WTC11 (cell line): Measurements from ENCODE around the gene DYSF. TPM values are rescaled to one million over a fixed set of nuclear protein-coding genes. Genes with fewer than 3 reads are reported as not detected.

ENCODE experiments used
- ATAC-seq: fragments of 200-7000 bp; cut with Tn5 transposase; 2 replicates; pipeline ENCODE4 v1.10.0; 2021; ENCODE audit warnings: mild to moderate bottlenecking, moderate library complexity
- CTCF ChIA-PET: fragments of 300-600 bp; sonication (Branson Sonifier 250); formaldehyde crosslinking; loops from one replicate; lab custom pipeline; 2021; ENCODE audit warnings: antibody characterized with exemption; lab: Charles Lee
- POLR2A ChIA-PET: fragments of 350-600 bp; sonication (Branson Sonifier 250); formaldehyde crosslinking; loops from one replicate; lab custom pipeline; 2021; ENCODE audit warnings: antibody characterized with exemption; lab: Charles Lee
- DNase-seq: peaks from one replicate; pipeline ENCODE4 v3.0.0; 2021; ENCODE audit warnings: low spot score
- H3K27ac Mint-ChIP-seq: 2 replicates; pipeline ENCODE4 v1.8.0; 2021; ENCODE audit warnings: mixed read lengths
- H3K27me3 Mint-ChIP-seq: 2 replicates; pipeline ENCODE4 v1.8.0; 2021; ENCODE audit warnings: low read depth, mild to moderate bottlenecking, moderate library complexity, mixed read lengths
- H3K36me3 Mint-ChIP-seq: 2 replicates; pipeline ENCODE4 v1.8.0; 2021; ENCODE audit warnings: mixed read lengths
- H3K4me1 Mint-ChIP-seq: 2 replicates; pipeline ENCODE4 v1.8.0; 2022; ENCODE audit warnings: mixed read lengths
- H3K4me3 Mint-ChIP-seq: 2 replicates; pipeline ENCODE4 v1.8.0; 2021; ENCODE audit warnings: mild to moderate bottlenecking, moderate library complexity, mixed read lengths
- H3K9me3 Mint-ChIP-seq: 2 replicates; pipeline ENCODE4 v1.8.0; 2021; ENCODE audit warnings: mixed read lengths
- ATF3 ChIP-seq: sonication (generic); formaldehyde crosslinking; conservative IDR thresholded peaks from 2 replicates; pipeline ENCODE4 v1.8.1; 2022; ENCODE audit warnings: mild to moderate bottlenecking, missing genetic modification reagents
- CREB1 ChIP-seq: sonication (generic); formaldehyde crosslinking; IDR thresholded peaks from 2 replicates; pipeline ENCODE4 v1.8.0; 2023; ENCODE audit warnings: mild to moderate bottlenecking, missing genetic modification reagents
- CTCF ChIP-seq: fragments of 200-600 bp; IDR thresholded peaks from 2 replicates; pipeline ENCODE4 v1.8.0; 2022; ENCODE audit warnings: antibody characterized with exemption
- E2F5 ChIP-seq: sonication (generic); formaldehyde crosslinking; IDR thresholded peaks from 2 replicates; pipeline ENCODE4 v1.8.1; 2022; ENCODE audit warnings: mild to moderate bottlenecking, moderate library complexity, missing genetic modification reagents
- ETV6 ChIP-seq: sonication (generic); formaldehyde crosslinking; IDR thresholded peaks from 2 replicates; pipeline ENCODE4 v1.8.1; 2022; ENCODE audit warnings: mild to moderate bottlenecking, missing genetic modification reagents
- FOXP1 ChIP-seq: sonication (generic); formaldehyde crosslinking; IDR thresholded peaks from 2 replicates; pipeline ENCODE4 v1.8.0; 2022; ENCODE audit warnings: missing genetic modification reagents, mild to moderate bottlenecking, moderate library complexity, borderline replicate concordance
- GABPB1 ChIP-seq: sonication (generic); formaldehyde crosslinking; IDR thresholded peaks from 2 replicates; pipeline ENCODE4 v1.8.1; 2023; ENCODE audit warnings: mild to moderate bottlenecking, missing genetic modification reagents
- MAX ChIP-seq: sonication (generic); formaldehyde crosslinking; IDR thresholded peaks from 2 replicates; pipeline ENCODE4 v1.8.0; 2022; ENCODE audit warnings: mild to moderate bottlenecking, missing genetic modification reagents
- MYBL2 ChIP-seq: sonication (generic); formaldehyde crosslinking; IDR thresholded peaks from 2 replicates; pipeline ENCODE4 v1.8.1; 2023; ENCODE audit warnings: mild to moderate bottlenecking, moderate library complexity, missing genetic modification reagents
- PRRX2 ChIP-seq: fragments of 250-450 bp; sonication (Bioruptor Pico); IDR thresholded peaks from 2 replicates; pipeline ENCODE4 v1.8.0; 2021; ENCODE audit warnings: mild to moderate bottlenecking
- RELA ChIP-seq: sonication (generic); formaldehyde crosslinking; IDR thresholded peaks from 2 replicates; pipeline ENCODE4 v1.8.1; 2022; ENCODE audit warnings: missing genetic modification reagents, mild to moderate bottlenecking, borderline replicate concordance
- SMAD3 ChIP-seq: sonication (generic); formaldehyde crosslinking; IDR thresholded peaks from 2 replicates; pipeline ENCODE4 v1.8.0; 2022; ENCODE audit warnings: missing genetic modification reagents, mild to moderate bottlenecking, borderline replicate concordance
- SP1 ChIP-seq: sonication (generic); formaldehyde crosslinking; conservative IDR thresholded peaks from 2 replicates; pipeline ENCODE4 v1.8.1; 2022; ENCODE audit warnings: missing genetic modification reagents
- TCF7 ChIP-seq: sonication (generic); formaldehyde crosslinking; IDR thresholded peaks from 2 replicates; pipeline ENCODE4 v1.8.0; 2022; ENCODE audit warnings: mild to moderate bottlenecking, low read depth, missing genetic modification reagents, moderate library complexity
- TEAD1 ChIP-seq: sonication (generic); formaldehyde crosslinking; IDR thresholded peaks from 2 replicates; pipeline ENCODE4 v1.8.0; 2022; ENCODE audit warnings: mild to moderate bottlenecking, missing genetic modification reagents
- TEAD4 ChIP-seq: sonication (generic); formaldehyde crosslinking; IDR thresholded peaks from 2 replicates; pipeline ENCODE4 v1.8.0; 2022; ENCODE audit warnings: mild to moderate bottlenecking, missing genetic modification reagents
- TP53 ChIP-seq: sonication (generic); formaldehyde crosslinking; IDR thresholded peaks from 2 replicates; pipeline ENCODE4 v1.8.1; 2023; ENCODE audit warnings: mild to moderate bottlenecking, missing genetic modification reagents
- USF1 ChIP-seq: sonication (generic); formaldehyde crosslinking; IDR thresholded peaks from 2 replicates; pipeline ENCODE4 v1.8.0; 2022; ENCODE audit warnings: mild to moderate bottlenecking, missing genetic modification reagents
- ZNF263 ChIP-seq: sonication (generic); formaldehyde crosslinking; IDR thresholded peaks from 2 replicates; pipeline ENCODE4 v1.8.1; 2022; ENCODE audit warnings: low read depth, mild to moderate bottlenecking, moderate library complexity, missing genetic modification reagents
- ZNF396 ChIP-seq: fragments of 250-450 bp; sonication (Bioruptor Pico); IDR thresholded peaks from 2 replicates; pipeline ENCODE4 v1.8.0; 2021; ENCODE audit warnings: mild to moderate bottlenecking, moderate library complexity, borderline replicate concordance
- ZNF425 ChIP-seq: fragments of 250-450 bp; sonication (Bioruptor Pico); conservative IDR thresholded peaks from 2 replicates; pipeline ENCODE4 v1.9.0; 2021; ENCODE audit warnings: mild to moderate bottlenecking
- ZNF532 ChIP-seq: fragments of 250-450 bp; sonication (Bioruptor Pico); IDR thresholded peaks from 2 replicates; pipeline ENCODE4 v1.9.0; 2021; ENCODE audit warnings: mild to moderate bottlenecking, borderline replicate concordance
- ZSCAN18 ChIP-seq: fragments of 250-450 bp; sonication (Bioruptor Pico); IDR thresholded peaks from 2 replicates; pipeline ENCODE4 v2.1.2; 2022; ENCODE audit warnings: mild to moderate bottlenecking, moderate library complexity
- total RNA-seq: library from RNA; stranded (reverse); gene quantifications from 3 replicates; pipeline ENCODE4 v1.2.3, GENCODE V29; 2021

Gene DYSF
- total RNA-seq, 1 experiment from 2014 or later, result 14.8 TPM

- Mint-ChIP-seq H3K27ac (no peak overlapping the region), H3K27me3 (no peaks in the 10 kb centered on the region), H3K4me1 (peaks cover 16% of the 10 kb centered on the region), H3K9me3 (no peaks in the 10 kb centered on the region), H3K4me3 (no peak overlapping the region), H3K36me3 (no peaks in the 10 kb centered on the region)
- TF ChIP-seq ZSCAN18 (CRISPR knock-in tag) (no peak), RELA (CRISPR knock-in tag) (no peak), ZNF532 (CRISPR knock-in tag) (no peak), CREB1 (no peak), TEAD4 (CRISPR knock-in tag) (no peak), TCF7 (CRISPR knock-in tag) (no peak), PRRX2 (CRISPR knock-in tag) (no peak), SP1 (CRISPR knock-in tag) (no peak)
- no peak for DNase-seq
- ChIA-PET CTCF (interaction anchor here (1.0 to 3.0 kb wide), 6 partner anchors 10 to 594 kb away, joined by 4 to 31 read pairs (median 8); no protein-coding TSS in a partner anchor), POLR2A (no interaction called here)
- ATAC-seq, result no peak
Observed at GRCh38 chr2:71555798-71556454, 102.6 kb downstream of the DYSF start.

GRCh38 chr2:71556692-71557250 is 103.4 kb downstream of the DYSF start:
- H3K9me3 Mint-ChIP-seq, result no peaks in the 10 kb centered on the region
- ChIA-PET POLR2A (no interaction called here), CTCF (interaction anchor here (0.6 to 3.0 kb wide), 22 partner anchors 8 to 594 kb away, joined by 3 to 31 read pairs (median 4); no protein-coding TSS in a partner anchor)
- H3K27me3 Mint-ChIP-seq, result no peaks in the 10 kb centered on the region
- no peak for DNase-seq
- H3K4me1 Mint-ChIP-seq, result peaks cover 16% of the 10 kb centered on the region
- H3K36me3 Mint-ChIP-seq, result no peaks in the 10 kb centered on the region
- no peak overlapping the region for H3K4me3 Mint-ChIP-seq
- no peak for ATAC-seq
- H3K27ac Mint-ChIP-seq, result no peak overlapping the region
- no peak for TF ChIP-seq CTCF
- no peak for TF ChIP-seq TP53 (CRISPR knock-in tag)
- no peak for TF ChIP-seq ZNF263
- no peak for TF ChIP-seq TEAD1 (CRISPR knock-in tag)
- no peak for TF ChIP-seq FOXP1 (CRISPR knock-in tag)
- TF ChIP-seq SMAD3 (CRISPR knock-in tag), result no peak
- TF ChIP-seq GABPB1 (CRISPR knock-in tag), result no peak
- no peak for TF ChIP-seq ATF3 (CRISPR knock-in tag)
- TF ChIP-seq ZNF425 (CRISPR knock-in tag), result no peak
- TF ChIP-seq MAX (CRISPR knock-in tag), result no peak
- no peak for TF ChIP-seq USF1 (CRISPR knock-in tag)
- no peak for TF ChIP-seq MYBL2 (CRISPR knock-in tag)
- TF ChIP-seq E2F5 (CRISPR knock-in tag), result no peak
- no peak for TF ChIP-seq ETV6
- TF ChIP-seq ZNF396 (CRISPR knock-in tag), result no peak
